NCI-H2227 (cell line): ENCODE measurements around the gene UBE2H.
"Not testable (repeated sequence)": the region's sequence is repeated elsewhere in the genome, so short reads cannot be mapped to it uniquely, and the experiment has no call there.

ENCODE experiments used
- DNase-seq: peaks from one replicate; lab custom pipeline; 2025; ENCODE audit not compliant: unreplicated experiment; lab: John Stamatoyannopoulos, UW

Gene UBE2H

DNA sequence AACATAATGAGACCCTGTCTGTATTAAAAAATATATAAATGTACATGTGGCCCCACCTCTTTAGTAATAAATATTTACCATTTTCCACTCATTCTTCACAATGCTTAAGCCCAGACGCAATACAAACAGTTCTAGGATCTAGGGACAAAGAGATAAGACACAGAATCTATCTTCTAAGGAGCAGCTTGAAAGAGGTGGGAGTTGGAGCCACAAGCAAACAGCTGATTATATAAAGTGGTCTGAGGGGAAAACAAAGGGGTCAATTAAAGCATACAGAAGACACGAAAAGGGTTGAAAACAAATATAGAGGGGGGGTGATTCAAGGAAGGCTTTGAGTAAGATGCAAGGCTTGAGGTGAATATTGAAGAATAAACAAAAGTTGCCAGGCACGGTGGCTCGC, 43.1 kb downstream of the UBE2H start:
- no peak for DNase-seq

DNA sequence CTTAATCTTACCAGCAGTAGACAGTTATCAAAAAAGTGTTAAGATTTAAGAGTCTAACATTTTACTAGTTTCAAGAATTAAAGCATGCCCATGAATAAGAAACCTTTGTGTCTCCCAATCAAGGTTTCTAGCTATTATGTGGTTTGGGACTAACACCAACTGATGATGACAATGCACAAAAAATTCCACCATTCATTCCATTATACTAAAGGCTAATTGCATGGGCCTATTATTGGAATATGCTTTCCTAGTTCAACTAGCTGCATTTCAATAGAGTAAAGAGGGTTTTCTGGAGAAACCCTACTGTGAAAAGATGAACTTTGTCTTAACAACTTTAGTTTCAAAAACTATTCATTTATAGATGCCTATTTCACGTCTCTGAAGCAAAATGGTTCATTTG, 44.6 kb downstream of the UBE2H start:
- DNase-seq: no peak

DNA sequence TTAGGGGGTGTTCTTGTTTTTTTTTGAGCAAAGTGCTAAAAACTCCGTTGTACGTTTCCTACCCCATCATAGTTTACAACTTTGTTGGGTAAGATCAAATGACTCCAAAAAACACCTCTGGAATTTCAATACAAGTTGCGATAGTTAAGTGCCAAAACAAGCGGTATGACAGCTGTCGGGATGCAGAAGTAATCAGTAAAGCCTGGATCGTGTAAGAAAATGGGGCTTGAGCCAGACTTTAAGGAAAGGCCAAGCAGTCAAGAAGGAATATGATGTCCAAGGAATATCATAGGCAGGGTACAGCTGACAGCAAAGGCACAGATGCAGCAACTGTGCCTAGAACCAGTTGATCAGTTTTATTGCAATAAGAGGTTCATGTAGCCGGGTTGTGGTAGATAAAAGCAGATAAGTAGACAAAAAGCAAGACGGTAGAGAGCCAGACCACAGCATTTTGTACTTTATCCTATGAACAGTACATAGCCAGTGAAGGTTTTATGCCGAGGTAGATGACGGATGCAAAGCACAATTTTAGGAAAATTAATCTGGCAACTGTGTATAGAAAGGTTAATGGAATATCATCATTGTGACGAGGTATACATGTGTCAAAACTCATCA, 45.5 kb downstream of the UBE2H start:
- DNase-seq: no peak

DNA sequence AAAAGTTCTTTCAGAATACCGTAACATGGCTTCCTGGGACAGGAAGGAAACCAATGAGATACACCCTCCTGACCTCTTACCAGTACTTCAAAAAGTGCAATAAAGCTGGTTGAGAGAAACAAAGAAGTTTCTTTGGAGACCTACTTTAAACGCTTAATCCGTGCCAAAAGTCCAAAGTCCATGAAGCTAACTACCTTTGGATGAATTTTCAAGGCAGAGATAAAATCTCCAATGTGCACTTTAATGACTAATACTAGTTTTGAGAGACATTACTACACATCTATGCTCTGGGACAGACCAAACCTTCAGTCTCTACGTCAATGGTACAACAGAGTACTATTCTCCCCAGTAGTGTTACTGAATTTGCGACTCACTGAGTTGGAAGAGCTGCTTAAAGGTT, 46.1 kb downstream of the UBE2H start:
- no peak for DNase-seq

DNA sequence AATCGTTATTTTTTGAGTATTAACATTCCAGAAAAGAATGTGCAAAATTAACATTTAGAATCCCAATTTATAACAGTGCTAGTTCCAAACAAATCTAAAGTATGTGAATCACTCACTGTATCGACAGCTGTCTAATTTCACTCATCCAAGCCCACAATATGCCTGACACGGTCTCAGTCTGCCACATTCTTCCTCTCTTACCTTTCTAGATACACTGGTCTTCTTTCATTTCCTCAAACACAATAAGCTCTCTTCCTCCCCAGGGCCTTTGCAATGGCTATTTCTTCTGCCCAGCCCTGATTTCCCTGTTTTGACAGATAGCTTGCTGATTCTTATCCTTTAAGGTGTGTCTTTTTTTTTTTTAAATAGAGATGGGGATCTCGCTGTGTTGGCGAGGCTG, 48.8 kb downstream of the UBE2H start:
- DNase-seq: no peak

DNA sequence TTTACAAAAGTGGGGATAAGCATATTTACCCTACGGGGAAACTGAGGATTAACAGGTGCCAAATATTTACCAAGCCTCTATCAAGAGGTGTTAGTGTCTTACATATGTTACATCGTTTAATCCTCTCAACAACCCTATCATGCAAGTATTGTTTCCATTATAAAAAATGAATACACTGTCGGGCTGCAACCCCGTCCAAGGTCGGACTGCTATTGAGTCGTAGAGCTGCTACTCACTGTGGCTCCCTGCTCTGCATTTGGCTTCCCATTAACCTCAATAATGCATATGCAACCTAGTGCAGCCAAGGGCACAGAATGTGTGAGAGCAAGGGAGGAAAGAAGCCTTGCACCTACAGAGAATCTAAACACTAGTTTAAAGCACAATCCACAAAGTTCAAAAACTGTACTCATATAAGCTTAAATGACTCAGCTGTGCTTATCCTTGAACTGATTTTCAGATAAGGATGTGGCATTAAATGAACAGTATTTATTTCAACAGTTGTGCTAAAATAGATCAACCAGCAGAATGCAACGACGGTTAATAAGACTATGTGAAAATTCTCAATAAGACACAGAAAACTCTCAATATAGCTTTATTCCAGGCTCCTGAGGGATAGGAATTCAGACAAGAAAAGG, 49.9 kb downstream of the UBE2H start:
- DNase-seq: no peak

DNA sequence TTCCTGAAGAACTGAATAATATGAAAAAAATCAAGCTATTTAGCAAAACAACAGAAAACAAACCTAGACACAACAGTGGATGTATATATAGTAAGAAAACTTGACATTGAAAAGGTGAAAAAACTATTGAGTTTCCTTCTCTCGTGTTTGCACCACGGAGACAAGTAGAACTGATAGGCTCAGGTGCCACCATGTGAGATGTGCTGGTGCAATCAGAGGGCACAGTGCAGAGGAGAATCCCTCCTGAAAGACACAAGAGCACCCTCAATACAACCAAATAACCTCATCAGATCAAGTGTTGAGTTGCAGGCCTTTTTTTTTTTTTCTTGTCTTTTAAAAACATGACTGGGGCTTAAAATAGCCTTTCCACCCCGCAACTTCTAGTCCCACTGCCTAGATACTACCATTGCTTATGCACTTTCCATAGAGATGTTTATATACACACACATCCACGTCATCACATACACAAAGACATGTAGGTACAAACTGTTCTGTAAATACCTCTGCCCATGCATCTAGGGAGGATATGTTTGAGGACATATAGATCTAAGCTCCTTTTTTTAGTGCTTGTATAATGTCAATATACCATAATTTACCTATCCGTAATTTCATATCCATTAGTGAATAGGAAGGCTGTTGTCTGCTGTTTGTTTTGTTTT, 54.1 kb downstream of the UBE2H start:
- no peak for DNase-seq

DNA sequence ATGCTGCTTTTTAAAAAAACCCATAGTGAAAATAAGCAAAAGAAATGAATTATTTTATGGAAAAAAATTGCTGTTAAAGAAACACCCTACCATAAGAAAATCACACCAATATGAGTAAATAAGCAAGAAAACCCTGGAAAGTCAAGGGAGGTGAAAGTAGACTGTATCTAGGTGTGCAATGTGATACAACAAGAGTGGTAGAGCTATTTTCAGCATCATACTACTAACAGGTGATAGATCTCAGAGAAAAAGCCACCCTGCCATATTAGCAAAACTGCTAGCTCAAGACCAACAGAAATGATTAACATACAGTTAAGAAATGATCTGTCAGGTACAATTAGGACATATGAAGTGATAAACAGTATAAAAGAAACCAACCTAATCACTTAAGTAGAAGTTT, 54.8 kb downstream of the UBE2H start:
- DNase-seq: no peak

DNA sequence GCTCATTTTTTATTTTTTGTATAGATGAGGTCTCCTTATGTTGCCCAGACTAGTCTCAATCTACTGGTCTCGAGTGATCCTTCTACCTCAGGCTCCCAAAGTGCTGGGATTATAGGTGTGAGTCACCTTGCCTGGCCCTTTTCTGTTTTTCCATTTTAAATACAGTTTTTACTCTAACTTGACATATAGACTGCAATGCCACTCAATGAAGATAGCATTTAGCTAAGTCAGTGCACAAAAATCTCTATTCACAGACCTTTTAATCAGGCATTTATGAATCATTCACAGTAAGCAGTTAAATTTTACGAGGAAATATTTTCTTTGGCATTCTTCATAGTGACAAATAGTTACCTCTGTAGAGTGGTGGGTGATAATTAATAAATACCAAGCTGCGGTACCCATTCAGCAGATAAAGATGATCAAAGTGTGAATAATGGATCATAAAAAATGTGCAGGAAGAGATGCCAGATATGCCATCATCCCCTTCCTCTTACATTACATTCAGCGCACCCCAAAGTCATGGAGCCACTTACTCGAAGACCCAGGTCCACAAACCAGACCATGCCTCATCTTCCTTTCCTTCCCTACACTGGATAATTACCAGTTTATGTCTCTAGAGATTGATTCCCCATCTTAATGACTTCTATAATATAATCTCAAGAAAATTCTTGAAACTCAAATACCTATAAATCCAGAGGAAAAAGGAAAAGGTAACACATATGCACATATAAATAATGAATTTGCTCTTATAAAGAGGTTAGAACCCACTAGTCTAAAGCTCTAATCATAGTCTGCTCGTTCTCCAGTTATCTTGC, 56.0 kb downstream of the UBE2H start:
- no peak for DNase-seq

DNA sequence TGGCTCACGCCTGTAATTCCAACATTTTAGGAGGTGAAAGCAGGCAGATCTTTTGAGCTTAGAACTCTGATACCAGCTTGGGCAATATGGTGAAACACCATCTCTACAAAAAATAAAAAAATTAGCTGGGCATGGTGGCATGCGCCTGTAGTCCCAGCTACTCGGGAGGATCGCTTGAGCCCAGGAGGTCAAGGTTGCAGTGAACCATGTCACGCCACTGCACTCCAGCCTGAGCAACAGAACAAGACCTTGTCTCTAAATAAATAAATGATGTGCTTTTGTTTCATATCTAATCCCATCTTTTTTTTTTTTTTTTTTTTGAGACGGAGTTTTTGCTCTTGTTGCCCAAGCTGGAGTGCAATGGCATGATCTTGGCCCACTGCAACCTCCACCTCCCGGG, 58.6 kb downstream of the UBE2H start:
- DNase-seq: not testable (repeated sequence)

DNA sequence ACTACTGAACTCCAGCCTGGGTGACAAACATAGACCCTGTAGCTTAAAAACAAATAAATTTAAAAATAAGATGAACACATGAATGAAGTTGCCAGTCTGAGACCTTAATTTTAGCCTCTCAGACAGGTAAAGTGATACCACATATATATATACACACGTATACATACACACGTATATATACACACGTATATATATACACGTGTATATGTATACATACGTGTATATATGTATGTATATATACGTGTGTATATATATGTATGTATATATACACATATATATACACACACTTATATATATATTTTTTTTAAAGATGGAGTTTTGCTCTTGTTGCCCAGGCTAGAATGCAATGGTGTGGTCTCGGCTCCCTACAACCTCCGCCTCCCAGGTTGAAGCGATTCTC, 62.7 kb downstream of the UBE2H start:
- DNase-seq: no peak

DNA sequence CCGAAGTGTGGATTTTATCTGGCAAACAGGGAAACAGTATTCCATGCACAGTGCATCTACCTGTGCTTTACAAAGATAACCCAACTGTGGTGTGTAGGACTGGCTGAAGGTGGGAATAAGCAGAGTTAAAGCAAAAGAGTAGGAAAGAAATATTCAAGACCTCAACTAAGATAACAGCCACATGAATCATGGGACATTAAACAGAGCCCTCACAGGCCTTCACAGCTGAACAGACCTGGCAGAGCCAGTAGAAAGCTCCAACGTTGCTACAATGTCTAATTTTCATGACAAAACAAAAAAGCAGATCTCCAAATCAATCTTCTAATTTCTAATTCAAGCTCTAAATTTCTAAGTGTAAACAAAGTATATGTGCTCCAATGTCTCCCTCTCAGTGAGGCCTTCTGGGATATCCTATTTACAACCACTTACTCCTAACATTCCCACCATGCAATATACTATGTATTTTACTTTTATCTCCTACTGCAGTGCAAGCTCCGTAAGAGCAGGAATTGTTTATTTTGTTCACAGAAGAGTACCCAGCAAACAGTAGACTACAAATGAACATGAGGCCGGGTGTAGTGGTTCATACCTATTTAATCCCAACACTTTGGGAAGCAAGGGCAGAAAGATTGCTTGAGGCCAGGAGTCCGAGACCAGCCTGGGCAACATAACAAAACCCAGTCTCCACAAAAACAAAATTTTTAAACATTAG, 63.5 kb downstream of the UBE2H start:
- DNase-seq: no peak

DNA sequence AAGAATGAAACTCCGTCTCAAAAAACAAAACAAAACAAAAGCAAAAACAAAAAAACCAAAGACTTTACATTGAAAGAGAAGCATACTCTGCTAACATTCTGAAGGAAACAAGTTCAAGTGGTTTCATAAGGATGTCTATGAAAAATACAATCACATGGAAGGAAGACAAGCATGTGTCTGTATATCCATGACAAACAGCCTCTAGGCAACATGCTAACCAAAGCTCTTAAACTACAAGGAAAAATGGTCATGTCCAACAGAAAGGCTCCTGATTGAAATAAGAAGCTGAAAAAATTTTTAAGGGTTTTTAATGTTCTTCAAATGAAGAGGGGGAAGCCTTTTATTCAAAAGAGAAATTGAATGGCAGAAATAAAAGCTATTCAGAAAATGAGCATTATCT, 64.9 kb downstream of the UBE2H start:
- no peak for DNase-seq

DNA sequence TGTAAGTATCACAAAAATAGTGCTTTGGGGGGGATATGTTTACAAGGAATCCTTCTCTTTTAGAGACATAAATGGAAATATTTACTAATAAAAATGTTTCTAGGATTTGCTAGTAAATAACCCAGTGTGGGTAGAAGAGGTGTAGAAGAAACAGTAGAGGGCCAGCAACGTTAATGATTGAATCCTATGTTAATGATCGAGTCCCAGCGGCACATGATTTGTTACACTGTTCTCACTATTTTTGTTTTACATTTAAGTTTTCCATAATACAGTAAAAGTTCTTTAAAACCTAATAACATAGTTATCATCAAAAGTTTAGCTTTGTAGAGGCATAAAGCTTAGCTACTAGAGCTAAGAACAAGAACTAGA, 66.0 kb downstream of the UBE2H start:
- no peak for DNase-seq

DNA sequence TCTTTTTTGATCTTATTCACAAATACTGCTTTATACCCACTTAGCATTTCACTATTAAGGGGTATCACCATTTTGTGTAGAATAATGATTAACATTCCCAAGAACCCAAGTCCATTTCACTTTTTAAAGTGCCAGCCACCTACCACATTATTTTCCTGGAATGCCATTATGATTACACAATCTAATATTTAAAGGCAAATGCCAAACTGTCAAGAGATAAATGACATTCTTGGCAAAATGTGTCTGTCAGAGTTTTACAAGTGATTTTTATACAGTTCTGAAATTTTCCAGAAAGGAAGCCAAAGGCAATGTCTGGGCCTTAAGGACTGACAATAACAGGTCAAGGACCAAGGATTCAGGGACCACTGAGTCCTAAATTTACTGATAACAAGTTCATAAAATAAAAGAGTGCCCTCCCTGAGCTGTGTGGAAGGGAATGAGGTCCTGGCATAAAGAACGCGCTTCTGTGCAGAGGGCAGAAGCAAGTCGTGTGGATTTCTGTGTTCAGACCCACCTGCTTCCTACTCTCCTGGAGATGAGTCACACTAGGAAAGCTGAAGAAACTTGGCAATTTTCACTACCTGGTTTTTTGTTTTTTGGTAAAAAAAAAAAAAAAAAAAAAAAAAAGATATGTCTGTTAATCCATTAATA, 66.5 kb downstream of the UBE2H start:
- DNase-seq: no peak

DNA sequence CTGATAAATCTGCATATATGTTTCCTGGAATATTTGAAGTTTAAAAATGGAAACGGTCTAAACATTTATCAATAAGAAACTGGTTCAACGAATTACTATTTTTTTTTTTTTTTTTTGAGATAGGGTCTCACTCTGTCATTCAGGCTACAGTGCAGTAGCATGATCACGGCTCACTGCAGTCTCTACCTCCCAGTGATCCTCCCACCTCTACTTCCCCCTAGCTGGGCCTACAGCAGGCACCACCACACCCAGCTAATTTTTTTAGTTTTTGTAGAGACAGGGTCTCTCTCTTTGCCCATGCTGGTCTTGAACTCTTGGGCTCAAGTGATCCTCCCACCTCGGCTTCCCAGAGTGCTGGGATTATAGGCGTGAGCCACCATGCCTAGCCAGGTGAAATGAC, 68.3 kb downstream of the UBE2H start:
- DNase-seq: no peak

DNA sequence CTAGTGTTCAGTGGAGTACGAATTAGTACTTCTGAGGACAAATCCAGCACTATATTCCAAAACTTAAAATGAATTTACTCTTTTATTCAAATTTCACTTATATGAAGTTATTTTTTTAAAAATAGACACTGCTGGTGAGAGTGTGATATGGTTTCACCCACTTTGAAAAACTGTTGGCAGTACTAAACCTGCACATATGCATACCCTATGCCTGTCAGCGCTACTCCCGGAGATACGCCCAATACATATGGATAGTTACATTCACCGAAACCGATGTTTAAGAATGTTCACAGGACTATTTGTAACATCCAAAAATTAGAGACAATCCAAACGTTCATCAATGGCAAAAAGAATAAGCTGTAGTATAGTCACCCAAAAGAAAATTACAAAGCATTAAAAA, 69.6 kb downstream of the UBE2H start:
- DNase-seq: no peak

DNA sequence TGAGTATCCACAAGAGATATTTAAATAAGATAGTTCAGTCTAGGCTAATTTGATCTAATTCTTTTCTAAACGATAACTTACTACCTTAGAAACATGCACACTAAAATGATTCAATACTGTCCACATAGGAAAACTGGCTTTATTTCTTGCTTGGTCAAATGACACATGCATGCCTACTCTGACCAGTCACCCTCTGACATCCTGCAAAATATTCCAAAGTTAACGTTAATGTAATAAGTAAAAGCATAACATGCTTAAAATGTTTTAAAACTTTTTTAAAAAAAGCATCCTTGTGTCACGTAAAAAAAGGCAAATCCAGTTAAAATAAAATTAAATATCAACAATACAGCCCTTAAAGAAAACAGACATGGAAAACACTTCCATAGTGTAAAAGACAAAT, 70.2 kb downstream of the UBE2H start:
- DNase-seq: no peak

DNA sequence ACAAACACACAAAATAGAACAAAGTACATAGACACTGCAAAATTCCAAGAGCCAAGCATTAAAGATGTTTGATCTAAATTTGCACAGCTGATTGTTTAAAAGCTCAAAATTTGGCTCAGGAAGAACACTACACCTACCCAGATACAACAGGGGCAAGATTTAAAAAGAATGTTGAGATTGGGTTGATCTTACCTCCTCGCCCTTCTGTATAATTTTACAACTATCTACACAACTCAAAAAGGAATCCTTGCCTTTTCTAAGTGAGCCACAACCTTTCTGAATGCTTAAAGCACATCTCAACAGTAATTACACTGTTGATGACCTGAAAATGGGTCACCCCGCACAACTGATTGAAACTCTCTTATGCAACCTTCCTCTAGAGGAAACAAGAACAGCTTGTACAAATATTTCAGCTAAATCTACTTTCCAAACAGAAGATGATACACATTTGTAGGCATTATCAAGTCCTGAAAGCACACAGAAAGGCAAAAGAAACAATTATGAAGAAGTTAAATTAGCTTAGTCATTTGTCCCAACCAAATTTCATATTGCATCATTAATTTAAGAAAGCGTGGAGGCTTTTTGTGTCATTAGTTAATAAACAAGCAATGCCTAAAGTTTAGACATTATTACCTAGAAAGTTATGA, 75.5 kb downstream of the UBE2H start:
- DNase-seq: no peak

DNA sequence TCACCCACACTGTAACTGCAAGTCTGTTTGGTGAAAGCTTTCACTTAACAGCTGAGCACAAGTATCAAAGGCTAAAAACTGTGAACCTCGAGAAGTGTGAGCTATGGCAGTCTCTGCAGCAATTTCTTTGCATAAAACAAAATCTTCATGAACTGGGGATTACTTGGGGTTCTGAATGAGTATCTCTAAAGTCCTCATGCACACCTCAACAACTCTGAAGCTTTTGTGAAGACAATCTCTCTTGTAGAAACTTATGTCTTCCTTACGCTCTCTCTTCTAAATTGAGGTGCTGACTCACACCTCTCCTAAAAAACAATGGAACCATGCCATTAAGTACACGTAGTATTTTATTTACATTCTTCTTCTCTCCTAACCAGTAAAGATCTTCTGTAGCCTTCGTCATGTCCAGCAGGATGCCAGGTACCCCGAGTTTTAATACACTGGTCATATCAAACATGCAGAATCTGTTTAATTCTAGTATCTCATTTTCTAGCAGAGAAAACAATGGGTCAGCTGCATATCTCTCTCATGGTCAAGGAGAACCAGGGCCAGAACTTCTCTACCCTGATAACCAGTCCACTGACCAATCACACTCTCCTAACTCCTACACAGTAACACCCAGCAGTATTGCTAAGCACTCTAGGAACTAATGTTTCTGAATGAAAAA, 76.9 kb downstream of the UBE2H start:
- no peak for DNase-seq
